ENCODE measurements around the gene AKAP12.

GRCh38 chr6:151263967-151264366, 24.2 kb downstream of the AKAP12 start:
- TF ChIP-seq CTCF (IDR thresholded peaks at IDR 0.05; ENCODE audit: low read depth, low read length), result no peak
- TF ChIP-seq POLR2A (IDR thresholded peaks at IDR 0.05; ENCODE audit: extremely low read depth, insufficient read length), result no peak
- no peak for TF ChIP-seq MAX (IDR thresholded peaks at IDR 0.05; ENCODE audit: low read depth, low read length)
